ENCODE measurements around the gene CCN6.

The CCN6 gene

DNA sequence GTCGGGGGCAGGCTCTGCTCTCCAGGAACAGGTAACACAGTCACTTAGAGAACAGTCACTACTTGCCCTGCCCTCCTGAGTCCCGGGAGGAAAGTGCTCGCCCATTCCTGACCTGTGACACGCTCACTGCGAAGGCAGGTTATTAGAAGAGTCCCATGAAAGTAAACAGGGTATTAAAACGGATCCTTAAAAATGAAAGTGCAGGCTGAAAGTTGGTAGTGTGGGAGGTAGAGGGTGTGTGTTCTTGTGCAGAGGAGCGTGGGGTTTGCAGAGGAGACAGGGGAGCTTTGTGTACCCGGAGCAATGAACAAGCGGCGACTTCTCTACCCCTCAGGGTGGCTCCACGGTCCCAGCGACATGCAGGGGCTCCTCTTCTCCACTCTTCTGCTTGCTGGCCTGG lies at the start of gene CCN6:
Gene CCN6, plus strand, starts transcription at position 104 of the 400 bp plus-strand sequence. Its CDS starts 254 bp downstream, at position 358.
- no peak for DNase-seq

DNA sequence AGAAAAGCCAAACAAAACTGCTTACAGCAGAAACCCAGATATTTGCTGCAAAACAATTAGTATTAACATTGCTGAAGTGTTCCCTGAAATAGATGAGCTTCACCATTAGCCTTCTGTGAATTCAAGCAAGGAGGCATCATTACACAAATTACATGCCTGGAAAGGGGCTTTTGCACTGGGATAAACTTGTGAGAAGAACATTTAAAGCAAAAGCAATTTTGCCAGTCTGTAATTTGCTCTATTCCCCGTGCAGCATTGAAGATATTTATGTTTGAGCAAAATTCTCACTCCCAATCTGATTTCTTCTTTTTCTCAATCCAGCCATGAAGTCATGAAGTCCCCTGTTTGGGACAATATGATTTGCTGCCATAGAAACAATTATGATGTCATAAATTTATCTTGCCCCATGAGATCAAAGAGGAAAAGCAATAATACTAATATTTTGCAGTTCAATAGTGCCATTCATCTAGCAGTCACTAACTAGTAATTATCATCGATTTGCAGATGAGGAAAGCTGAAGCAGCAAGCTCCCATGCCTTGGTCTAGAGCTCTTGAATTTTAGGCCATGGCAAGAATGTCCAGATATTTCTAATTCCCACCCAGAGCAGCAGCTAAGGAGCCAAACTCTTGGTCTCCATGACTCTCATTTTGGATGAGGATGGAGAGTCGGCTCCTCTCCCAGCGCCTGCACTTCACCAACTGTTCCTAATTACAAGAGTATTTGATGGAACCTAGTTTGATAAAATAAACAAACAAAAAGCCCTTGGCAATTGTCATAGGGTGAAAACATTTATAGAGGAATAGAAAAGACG lies 49.5 kb upstream of the CCN6 start:
- DNase-seq: no peak

DNA sequence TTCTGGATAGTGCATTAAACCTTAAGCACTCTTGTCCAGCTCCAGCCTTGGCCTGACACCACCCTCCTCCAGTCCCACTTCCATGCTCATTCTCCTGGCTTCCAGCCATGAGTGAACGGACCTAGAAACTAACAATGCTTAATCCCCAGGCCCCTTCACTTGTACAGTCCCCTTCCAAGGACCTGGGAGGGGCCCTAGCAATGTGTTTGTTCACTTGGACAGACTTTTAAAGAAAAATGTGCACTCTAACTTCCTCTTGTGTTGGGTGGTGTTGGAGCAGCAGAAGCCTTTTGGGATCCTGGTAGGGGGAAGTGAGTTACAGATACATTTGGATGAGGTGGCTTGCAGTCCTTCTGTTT lies 48.9 kb upstream of the CCN6 start:
- no peak for DNase-seq

DNA sequence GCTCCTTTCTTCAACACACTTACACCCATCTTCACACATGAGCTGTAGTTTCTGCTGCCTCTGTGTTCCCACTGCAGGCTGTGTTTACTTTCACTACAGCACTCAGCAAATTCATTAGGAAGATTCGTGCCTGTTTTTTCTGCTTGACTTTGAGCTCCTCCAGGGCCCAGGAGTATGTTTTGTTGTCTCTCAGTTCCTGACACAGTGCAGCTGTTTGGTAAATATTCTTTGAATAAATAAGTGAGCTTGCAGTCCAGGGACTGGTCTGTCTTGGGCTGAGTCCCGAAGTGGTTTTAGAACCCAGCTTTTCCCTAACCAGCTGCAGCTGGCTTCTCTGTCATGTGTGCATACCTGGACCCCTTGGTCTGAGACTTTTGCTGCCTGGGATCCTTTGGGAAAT lies 46.6 kb upstream of the CCN6 start:
- no peak for DNase-seq

DNA sequence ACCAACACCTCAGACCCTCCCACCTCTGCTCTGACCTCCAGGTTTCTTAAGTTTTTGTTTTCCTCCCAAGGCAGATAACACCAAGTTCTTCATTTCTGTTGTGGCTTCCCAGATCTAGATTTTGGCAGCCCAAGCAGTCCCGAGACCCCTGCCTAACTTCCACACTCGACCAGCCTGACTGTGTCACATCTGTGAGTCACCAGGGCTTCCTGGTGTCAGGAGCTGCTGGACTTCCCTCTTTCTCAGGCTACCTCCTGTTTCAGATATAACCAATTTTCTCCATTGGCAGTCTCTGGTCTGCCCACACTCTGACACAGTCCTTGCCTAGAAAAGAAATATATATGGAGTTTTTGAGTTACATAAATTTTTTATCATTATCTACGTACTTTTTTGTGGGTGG lies 46.1 kb upstream of the CCN6 start:
- DNase-seq: no peak

DNA sequence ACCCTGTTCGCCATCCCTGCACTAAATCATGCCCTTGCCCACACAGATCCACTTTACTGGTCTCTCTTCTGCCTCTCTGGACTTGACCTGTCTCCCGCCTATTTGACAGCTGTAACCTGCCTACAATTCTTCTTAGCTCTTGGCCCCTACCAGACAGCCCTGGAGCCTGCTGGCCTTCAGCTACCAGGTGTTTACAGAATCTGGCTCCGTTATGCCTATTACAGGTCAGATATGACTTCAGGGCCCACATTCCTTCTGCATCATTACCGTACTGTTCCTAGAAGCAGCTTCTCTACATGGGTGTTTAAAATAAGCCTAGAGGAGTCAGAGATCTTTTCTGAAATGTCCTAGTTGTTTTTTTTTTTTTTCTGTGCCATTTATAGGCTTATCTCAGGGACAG lies 45.4 kb upstream of the CCN6 start:
- DNase-seq: no peak

DNA sequence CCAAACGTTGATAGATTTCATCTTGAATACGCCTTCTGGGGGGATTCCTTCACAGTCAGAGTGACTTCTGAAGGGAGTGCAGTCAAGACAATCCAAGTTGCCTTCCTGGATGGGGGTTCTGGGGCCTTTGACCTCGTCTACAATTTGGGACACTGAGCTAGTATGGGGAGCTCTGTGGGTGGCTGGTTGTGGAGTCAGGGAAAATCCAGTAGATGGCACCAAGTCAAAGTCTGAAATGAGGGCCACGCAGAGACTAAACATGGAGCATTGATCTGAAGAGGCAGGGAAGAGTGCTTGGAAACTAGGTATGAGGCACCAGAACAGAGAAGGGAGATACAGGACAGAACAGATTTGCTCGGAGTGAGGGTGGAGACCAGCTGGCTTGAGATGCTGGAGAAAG lies 43.6 kb upstream of the CCN6 start:
- DNase-seq: no peak

DNA sequence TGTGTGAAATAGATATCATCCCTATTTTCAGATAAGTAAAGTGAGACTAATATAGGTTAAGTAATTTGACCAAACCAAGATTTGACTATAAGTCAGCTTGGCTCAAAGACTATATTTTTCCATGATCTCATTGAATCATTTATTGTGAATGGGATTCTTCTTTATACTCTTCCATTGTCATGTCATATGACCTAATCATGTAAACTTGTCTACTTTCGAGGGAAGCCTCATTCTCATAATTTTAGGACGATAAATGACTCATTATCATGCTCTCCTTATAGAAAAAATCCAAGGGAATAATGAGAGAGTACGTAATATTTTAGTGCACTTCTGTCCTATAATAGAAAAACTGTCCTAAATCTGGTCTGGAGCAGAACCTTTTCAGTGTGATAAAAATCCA lies 40.9 kb upstream of the CCN6 start:
- no peak for DNase-seq

DNA sequence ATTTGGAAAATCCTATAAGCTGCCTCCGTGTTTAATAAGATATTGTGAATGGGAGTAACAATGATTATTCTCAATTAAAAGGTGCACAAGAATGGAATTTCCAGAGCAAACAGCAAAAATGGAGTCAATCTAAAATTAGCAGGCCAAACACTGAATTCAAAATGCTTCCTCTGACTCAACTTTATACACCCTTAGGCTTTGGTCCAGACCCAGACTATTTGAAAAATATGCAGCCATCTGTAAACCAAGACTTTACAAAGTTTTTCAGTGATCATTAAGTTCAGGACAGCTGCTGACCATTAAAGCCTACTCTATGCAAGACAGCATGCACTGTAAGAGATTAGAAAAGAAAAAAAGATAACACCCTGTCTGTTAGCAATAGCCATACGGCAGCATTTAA lies 39.4 kb upstream of the CCN6 start:
- DNase-seq: no peak

DNA sequence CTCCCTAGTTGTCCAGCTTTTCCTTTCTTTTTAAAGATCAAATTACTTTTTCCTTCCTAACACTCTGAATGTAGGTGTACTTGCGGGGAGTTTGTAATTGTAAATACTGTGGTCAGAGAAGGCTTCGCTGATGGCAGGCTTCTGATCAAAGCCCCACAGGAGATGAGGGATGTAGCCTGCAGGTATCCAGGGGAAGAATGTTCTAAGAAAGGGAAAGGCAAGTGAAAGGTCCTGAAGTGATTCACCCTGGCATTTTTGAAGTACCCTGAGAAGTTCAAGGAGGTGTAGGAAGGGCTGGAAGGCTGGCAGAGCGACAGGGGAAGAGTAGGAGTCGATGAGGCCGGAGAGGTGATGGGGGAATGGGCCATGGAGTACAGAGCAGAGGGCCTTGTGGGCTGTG lies 38.2 kb upstream of the CCN6 start:
- no peak for DNase-seq

DNA sequence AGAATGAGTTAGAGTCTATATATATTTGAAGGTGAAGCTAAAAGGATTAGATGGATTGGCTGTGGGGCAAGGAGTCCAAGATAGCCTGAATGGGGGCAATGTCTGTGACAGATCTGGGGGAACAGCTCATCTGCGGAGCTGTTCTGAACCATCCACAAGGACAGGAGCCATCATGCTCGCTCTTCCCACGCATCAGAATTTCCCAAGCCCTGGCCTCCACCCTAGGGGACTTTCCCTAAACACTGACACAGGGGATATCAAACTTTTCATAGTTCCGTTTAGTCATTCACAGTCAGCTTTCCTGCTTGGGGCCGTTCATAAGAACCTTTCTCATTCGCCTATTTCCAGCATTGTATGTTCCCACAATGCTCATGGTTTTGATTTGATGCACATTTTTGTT lies 37.6 kb upstream of the CCN6 start:
- peak; percentile 54 for DNase-seq

DNA sequence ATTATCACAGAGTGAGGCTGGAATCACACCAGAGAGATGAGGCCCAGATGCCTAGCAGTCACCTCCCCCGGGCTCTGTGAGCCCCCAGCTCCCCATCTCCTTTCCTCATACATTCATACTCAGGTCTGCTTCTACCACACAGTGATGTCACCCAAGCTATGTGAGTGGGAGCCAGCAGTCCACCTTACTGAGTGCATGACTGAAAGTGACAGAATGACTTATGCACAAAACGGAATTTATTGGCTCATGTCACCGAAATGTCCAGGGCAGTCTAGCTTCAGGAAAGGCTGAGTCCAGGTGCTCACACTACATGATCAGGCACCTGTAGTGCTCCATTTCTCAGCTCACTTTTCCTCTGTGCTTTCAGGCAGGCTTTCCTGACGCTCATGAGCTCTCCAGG lies 36.7 kb upstream of the CCN6 start:
- DNase-seq: no peak

DNA sequence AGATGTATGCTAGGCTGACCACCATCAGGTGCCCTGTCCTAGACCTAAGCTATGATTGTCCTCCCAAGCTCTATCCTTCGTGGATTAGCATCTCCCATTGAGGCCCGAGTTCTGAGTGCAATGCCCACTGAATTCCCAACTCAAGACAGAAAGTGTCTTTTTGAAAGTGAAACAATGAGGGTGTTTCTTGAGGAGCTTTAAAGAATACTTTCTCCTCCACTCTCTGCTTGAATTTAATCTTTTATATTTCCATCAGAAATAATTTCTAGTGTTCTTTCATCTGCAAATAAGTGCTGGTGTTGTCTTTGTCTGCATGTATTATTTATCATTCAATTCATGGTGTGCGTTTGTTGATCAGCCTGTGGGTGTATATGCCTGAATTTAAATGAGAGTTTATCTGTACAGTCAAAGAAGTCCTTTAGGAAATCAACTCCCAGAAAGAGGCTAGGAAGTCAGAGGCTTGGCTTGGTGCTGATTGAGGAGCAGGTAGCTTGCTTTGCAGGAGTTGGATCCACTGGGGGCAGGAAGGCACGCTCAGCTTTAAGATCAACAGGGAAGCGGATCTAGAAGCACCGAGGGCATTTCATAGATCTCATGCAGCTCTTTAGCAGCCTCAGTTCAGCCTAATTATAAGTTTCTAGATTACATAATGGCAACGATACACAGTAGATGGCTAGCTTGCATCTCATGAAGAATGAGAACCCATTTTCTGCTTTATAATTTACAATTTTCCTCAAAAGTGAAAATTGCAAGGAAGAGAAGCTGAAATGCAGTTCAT lies 36.0 kb upstream of the CCN6 start:
- no peak for DNase-seq

DNA sequence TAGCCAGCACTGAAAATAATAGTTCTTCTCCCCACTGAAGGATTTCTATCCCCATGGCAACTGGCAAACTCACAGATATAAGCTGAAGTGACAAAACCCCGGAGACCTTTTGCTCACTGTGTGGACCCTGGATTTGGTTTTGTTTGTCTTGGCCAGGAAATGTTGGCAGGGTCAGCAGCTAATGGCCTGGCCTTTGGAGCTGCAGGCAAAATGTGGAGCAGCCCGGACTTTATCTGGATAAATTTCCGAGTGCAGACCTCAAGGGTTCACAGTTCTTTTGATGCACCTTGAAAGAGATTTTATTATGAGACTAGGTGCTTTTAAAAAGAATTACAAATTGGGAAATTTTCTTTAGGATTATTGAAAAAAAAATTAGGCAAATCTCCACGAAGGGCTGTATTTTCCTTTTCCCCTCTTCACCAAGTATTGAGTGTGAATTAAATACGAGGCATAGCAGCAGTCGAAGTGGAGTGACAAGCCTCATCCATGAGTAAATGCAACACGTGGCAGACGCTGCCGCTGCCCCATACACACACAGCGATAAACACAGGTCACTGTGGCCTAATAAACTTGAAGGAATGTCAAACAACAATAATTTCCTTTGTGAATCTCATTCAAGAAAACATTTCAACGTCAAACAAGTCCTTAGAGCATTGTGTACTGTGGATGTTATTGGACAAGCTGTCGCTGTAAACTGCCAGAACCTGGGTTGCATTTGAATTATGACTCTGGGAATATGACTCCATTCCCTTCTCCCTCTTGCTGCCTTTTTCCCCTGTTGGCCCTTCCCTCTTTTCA lies 35.1 kb upstream of the CCN6 start:
- DNase-seq: no peak

DNA sequence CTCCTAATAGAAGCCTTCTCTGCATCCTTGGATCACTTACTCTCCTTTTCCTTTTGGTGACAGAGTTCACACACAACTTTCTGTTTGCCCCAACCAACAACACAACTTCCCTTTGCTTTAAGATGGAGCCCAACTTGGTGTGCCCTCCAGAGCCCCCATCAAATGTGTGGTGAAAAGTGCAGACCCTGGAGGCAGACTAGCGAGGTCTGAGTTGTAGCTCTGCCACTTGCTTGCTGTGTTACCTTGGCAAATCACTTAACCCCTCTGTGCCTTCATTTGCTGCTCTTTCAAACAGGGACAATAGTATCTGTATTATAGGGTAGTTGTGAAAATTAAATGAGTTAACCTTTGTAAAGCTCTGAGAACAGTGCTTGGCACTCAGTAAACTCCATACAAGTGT lies 34.3 kb upstream of the CCN6 start:
- no peak for DNase-seq

DNA sequence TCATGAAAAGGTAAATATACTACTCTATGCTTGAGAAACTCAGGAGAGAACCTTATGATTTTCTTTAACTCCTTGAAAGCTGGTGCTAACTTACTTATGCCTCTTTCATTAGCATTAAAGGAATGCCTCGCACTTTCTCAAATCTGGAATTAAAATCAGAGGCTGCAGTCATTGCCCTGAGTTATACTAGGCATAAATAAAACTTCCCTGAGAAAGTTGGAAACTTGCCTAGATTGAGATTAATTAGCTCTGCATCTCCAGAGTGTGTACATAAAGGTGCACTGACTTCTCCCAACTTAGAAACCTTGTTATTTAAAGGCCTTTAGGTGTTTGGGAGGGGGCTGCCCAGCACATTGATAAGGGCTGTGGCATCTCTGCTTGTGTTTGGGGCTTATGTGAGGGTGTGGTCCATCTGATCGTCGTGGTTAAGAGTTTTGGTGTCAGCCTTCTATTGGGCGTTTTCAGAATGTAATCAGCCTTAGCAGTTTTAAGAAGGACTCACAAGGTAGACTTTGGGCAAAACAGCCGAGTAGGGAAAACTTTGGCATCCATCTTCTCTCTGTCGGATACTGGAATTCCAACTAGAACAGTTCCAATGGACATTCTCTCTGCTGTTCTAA lies 32.1 kb upstream of the CCN6 start:
- DNase-seq: no peak

DNA sequence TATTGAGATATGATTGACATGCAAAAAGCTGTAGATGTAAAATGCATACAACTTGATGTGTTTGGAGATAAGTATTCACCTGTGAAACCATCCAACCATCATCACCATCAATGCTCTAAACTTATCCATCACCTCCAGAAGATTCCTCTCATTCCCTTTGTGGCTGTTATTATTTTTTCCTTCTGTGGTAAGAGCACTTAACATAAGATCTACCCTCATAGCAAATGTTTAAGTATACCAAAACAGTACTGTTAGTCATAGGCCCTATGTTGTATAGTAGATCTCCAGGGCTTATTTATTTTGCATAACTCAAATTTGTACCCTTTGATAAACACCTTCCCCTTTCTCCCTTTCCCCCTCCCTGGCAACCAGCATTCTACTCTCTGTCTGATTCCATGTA lies 31.2 kb upstream of the CCN6 start:
- DNase-seq: no peak

DNA sequence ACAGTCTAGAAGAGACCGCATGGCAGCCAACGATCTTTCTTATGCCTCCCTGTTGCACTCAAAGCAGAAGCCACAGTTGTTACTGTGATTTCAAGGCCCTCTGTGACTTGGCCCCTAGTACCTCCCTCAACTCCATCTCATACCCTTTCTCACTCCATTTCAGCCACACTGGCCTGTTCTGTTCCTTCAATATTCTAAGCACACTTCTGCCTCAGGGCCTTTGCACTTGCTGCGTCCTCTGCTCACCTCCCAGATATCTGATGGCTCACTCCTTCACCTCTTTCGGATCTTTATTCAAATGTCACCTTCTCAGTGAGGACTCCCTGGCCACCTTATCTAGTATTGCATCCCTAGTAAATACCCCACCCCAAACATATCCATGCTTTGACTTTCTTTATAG lies 29.4 kb upstream of the CCN6 start:
- DNase-seq: no peak

DNA sequence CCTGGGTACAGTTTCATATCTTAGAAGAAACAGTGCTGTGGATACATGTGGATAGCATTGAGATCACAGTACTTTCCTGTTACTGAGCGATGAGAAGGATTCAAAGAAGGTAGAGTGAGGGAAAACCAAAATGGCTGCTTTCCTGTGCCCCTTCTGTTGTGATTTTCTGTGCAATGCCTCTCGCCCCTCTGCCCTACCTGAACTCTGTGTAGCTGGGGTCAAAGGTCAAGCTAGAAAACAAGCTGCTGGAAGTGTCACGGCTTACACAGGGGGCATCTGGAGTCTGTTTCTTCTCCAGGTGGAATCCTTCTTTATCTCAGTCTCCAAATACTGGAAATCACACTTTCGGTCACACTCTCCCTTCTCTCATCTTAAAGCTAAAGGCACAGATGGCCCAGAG lies 27.0 kb upstream of the CCN6 start:
- DNase-seq: no peak

DNA sequence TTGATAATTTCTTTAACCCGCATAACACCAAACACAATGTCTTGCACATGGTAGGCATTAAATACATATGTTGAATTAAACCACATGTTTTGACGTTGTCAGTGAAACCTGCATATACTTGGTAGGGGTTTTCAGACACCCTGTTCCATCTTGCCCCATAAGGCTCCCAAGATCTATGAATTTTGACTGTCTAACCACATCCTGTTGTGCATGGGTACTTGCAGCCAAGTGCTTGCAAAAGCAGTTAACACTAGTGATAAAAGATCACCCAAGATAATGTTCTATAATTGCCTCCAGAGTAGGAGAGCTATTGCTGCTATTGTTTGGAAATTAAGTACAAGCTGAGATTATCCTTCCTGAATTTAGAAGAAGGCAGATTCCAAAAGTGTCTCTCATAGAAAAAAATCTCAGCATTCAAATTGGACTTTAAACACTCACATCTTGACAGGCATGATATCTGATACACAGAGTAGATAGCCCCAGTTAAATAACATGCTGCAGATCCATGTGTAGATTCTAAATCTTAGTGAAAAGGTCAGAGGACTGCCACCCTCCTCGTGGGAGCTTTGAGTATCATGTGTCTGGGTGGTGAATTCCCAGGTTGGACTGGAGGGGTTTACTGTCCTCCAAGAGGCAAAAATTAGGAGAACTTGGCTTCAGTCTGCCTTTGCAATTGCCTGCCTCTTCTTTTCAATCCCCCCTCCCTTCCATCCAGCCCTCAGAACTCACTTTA lies 25.8 kb upstream of the CCN6 start:
- DNase-seq: no peak

DNA sequence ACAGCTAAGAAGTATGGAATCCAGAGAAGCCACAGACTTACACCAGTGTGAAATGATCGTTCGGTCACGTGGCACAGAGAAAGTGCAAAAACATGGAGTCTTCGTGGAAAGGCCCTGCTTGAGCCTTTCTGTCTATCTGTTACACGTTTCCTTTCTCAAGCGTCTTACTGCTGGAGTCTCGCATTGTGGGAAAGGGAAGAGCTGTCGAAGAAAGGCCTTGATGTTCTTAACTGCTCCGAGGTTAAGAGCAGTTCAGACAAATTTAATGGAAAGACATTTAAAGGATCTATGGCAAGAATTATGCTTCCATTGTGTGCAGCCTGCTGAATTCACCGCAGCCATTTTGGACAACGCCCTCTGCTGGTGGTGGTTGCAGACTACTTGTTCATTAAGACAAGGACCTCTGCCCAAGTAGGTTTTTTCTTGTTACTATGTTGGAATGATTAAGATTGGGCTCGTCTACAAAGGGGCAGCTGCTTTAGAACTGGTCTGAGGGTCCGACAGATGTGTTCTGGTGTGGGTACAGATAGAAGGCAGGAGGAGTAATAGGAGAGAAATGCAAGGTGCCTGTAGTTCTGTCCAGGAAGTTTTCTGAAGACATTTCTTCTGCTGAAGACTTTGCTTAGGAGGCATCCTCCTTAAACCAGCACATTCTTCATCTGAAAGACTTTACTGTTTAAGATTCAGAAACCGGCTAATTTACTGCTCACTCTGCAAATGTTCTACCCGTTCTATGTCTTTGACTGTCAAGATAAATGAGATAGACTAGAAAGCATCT lies 24.7 kb upstream of the CCN6 start:
- DNase-seq: peak; percentile 68
